ENCODE measurements around the gene TRAK1. TPM values are rescaled to one million over a fixed set of nuclear protein-coding genes. Genes with fewer than 3 reads are reported as not detected.

The TRAK1 gene
- total RNA-seq, 2 donors from 2014 or later, result 32.3 to 48.0 TPM

DNA sequence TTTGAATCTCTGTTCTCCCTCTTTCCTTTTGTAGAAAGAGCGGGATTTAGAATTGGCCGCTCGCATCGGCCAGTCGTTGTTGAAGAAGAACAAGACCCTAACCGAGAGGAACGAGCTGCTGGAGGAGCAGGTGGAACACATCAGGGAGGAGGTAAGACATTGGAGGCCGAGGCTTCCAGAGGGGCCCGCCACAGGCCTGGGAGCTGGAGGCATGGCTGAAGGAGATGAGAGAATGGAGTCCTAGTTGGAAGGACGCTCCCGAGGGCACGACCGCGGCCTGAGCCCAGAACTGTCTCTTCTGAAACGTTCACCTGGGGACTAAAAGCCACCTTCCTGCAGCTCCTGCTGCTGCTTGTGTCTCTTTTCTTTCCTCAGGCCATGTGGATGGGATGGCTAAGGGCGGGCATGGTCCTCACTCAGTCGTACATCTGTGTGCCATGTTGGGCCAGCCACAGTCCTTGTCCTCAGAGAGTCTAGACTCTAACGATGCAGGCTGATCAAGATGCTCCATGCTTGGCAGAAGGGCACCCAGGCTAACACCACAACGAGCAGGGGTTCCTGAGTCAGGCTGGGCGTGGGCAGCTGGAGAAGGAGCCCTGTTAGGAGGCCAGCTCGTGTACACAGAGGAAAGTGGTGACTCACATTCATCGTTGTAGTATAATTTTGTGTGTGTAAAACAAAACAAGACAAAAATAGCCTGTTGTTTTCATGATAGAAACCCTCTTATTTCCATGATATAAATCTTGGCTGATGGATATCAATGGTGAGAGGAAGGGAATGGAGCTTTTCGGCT lies 93.7 kb downstream of the TRAK1 start:
- H3K9me3 Mint-ChIP-seq, result no peaks in the 10 kb centered on the region
- ATAC-seq (no peak), DNase-seq (ENCODE audit: low spot score) (no peak)
- no peaks in the 10 kb centered on the region for H3K4me1 Mint-ChIP-seq (ENCODE audit: low read depth in 2 of 2)
- no peak overlapping the region for H3K27ac Mint-ChIP-seq
- no peaks in the 10 kb centered on the region for H3K27me3 Mint-ChIP-seq
- no peak overlapping the region for H3K4me3 Mint-ChIP-seq
- no peaks in the 10 kb centered on the region for H3K36me3 Mint-ChIP-seq

DNA sequence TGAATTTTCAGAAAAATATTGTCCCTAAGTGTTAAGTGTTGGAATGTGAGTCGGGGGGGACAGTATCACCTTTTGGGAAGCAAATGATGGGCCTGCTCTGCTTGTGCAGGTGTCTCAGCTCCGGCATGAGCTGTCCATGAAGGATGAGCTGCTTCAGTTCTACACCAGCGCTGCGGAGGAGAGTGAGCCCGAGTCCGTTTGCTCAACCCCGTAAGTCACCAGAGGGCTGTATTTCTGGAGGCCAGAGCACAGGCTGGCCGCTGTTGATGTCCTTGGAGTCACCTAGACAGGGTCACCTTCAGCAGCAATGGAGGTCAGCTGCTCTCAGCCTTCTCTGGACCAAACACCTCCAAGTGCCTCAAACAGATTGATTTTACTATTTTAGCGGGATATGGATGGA lies 96.8 kb downstream of the TRAK1 start:
- Mint-ChIP-seq H3K9me3 (no peaks in the 10 kb centered on the region), H3K4me3 (no peak overlapping the region), H3K4me1 (ENCODE audit: low read depth in 2 of 2) (peaks cover 15 to 18% of the 10 kb centered on the region in 2 donors), H3K27ac (no peak overlapping the region), H3K27me3 (no peaks in the 10 kb centered on the region), H3K36me3 (no peaks in the 10 kb centered on the region)
- DNase-seq (ENCODE audit: low spot score) (no peak), ATAC-seq (no peak)

DNA sequence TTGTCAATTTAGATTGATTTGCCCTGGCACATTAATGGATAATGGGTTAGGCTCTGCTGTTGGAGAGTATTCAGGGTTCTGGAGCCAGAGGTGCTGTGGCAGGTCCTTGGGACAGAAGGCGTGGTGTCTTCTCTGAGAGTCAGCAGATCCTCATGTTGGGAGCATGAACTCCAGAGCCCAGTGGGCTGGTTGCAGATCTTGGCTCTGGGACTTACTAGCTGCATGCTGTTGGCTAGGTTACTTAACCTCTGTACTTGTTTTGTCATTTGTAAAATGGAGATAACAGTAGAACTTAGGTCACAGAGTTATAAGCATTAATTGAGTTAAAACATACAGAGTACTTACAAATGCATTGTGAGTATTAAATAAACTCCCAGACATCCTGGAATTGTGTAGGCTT lies 97.2 kb downstream of the TRAK1 start:
- Mint-ChIP-seq H3K27ac (no peak overlapping the region), H3K4me3 (no peak overlapping the region), H3K36me3 (no peaks in the 10 kb centered on the region), H3K27me3 (no peaks in the 10 kb centered on the region), H3K4me1 (ENCODE audit: low read depth in 2 of 2) (peaks cover 16 to 20% of the 10 kb centered on the region in 2 donors), H3K9me3 (no peaks in the 10 kb centered on the region)
- no peak for ATAC-seq
- no peak for DNase-seq (ENCODE audit: low spot score)

- Mint-ChIP-seq H3K4me1 (ENCODE audit: low read depth in 2 of 2) (peaks cover 16 to 20% of the 10 kb centered on the region in 2 donors), H3K4me3 (no peak overlapping the region), H3K27ac (no peak overlapping the region), H3K27me3 (no peaks in the 10 kb centered on the region), H3K36me3 (no peaks in the 10 kb centered on the region), H3K9me3 (no peaks in the 10 kb centered on the region)
- ATAC-seq (no peak), DNase-seq (ENCODE audit: low spot score) (no peak)
Measured at GRCh38 chr3:42189001-42189460, 97.9 kb downstream of the TRAK1 start.

DNA sequence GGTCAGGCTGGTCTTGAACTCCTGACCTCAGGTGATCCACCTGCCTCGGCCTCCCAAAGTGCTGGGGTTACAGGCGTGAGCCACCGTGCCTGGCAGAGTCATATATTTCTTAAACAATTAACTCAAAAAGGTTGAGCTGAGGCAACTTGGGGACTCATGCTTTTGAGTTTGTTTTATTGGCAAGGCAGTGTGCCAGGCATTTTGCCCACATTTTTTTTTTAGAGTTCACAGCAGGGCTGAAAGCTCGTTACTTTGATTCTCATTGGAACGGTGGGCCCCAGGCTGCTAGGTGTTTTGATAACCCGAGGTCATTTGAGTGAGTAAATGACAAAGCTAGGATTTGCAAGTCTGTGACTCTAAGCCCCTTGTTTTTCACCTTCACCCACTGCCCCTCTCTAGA lies 98.6 kb downstream of the TRAK1 start:
- Mint-ChIP-seq H3K27me3 (no peaks in the 10 kb centered on the region), H3K27ac (no peak overlapping the region), H3K4me3 (no peak overlapping the region), H3K4me1 (ENCODE audit: low read depth in 2 of 2) (peaks cover 16 to 20% of the 10 kb centered on the region in 2 donors), H3K36me3 (no peaks in the 10 kb centered on the region), H3K9me3 (no peaks in the 10 kb centered on the region)
- no peak for DNase-seq (ENCODE audit: low spot score)
- no peak for ATAC-seq

DNA sequence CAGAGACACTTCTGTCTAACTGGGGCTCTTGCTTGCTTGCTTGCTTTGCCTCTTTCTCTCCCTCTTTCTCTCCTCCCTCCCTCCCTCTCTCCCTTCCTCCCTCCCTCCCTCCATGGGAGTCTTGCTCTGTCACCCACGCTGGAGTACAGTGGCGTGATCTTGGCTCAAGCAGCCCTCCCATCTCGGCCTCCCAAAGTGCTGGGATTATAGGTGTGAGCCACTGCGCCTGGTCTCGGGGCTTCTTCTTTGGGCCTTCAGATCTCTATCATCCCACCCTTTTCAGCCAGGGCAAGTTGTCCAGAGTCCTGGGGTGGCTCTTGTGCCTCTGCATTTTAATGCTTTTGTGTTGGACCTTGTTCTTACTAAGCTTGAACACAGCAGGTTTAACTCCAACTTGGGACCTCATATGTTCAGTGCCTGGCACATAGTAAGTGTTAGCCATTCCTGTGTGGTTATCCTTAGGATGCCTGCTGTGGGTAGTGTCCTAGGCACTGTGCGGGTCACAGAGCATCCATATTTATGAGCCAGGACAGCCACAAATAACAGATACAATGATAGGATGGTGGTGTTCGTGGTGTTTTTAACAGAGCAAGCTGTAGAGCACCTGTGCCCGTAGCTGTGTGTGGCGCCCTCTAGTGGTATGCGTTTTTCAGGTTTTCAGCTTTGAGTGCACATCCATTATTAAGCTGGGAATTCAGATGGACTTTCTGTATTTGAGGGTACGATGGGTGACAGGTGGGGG lies 99.7 kb downstream of the TRAK1 start:
- ATAC-seq, result peak in 1 of 2 donors; percentile 61
- Mint-ChIP-seq H3K9me3 (no peaks in the 10 kb centered on the region), H3K27ac (no peak overlapping the region), H3K36me3 (peaks cover 8% of the 10 kb centered on the region), H3K4me3 (no peak overlapping the region), H3K27me3 (no peaks in the 10 kb centered on the region), H3K4me1 (ENCODE audit: low read depth in 2 of 2) (peaks cover 16 to 28% of the 10 kb centered on the region in 2 donors)
- peak; percentile 65 for DNase-seq (ENCODE audit: low spot score)

- ATAC-seq, result peak in 1 of 2 donors; percentile 9
Measured at GRCh38 chr3:42191443-42191747, 100.2 kb downstream of the TRAK1 start.

GRCh38 chr3:42192334-42193200 lies 101.4 kb downstream of the TRAK1 start:
- ATAC-seq, result peak; percentile 58 to 69
- H3K36me3 Mint-ChIP-seq, result peaks cover 8% of the 10 kb centered on the region
- no peak for DNase-seq (ENCODE audit: low spot score)
- H3K27ac Mint-ChIP-seq, result peak overlapping the region; percentile 35
- H3K4me3 Mint-ChIP-seq, result peak overlapping the region; percentile 60
- H3K27me3 Mint-ChIP-seq, result no peaks in the 10 kb centered on the region
- peaks cover 16 to 31% of the 10 kb centered on the region in 2 donors for H3K4me1 Mint-ChIP-seq (ENCODE audit: low read depth in 2 of 2)
- no peaks in the 10 kb centered on the region for H3K9me3 Mint-ChIP-seq

More at GRCh38 chr3:42191443-42191747, 100.2 kb downstream of the TRAK1 start:
- H3K4me1 Mint-ChIP-seq (ENCODE audit: low read depth in 2 of 2), result peaks cover 16 to 31% of the 10 kb centered on the region in 2 donors
- DNase-seq (ENCODE audit: low spot score), result no peak
- H3K27ac Mint-ChIP-seq, result no peak overlapping the region
- no peaks in the 10 kb centered on the region for H3K9me3 Mint-ChIP-seq
- H3K4me3 Mint-ChIP-seq, result no peak overlapping the region
- H3K27me3 Mint-ChIP-seq, result no peaks in the 10 kb centered on the region
- peaks cover 8% of the 10 kb centered on the region for H3K36me3 Mint-ChIP-seq

DNA sequence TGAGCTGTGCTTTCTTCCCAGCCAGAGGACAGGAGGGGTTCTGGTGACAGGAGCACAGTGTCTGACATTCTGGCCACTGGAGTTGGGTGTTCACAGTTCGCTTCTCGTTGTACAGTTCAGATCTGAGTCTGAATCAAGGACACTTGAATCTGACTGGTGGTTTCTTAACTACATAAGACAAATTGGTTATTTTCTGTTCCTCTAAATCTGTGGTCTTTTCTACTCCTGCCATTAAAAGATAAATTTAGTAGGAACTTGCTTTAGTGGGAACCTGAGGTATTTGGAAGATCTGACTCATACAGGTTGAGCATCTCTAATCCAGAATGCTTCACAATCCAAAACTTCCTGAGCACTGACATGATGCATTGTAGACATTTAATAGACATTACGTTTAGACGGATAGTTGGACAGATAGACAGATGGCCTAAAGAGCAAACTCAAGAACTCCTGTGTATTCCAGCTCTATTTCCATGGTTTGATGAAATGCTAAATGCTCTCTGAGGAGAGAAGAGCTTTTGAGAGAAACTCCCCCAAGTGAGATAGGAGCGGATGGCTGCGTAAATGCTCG lies 103.9 kb downstream of the TRAK1 start:
- Mint-ChIP-seq H3K9me3 (no peaks in the 10 kb centered on the region), H3K27me3 (no peaks in the 10 kb centered on the region), H3K27ac (no peak overlapping the region), H3K4me3 (no peak overlapping the region), H3K36me3 (peaks cover 13% of the 10 kb centered on the region), H3K4me1 (ENCODE audit: low read depth in 2 of 2) (peaks cover 16 to 31% of the 10 kb centered on the region in 2 donors)
- ATAC-seq (no peak), DNase-seq (ENCODE audit: low spot score) (no peak)

DNA sequence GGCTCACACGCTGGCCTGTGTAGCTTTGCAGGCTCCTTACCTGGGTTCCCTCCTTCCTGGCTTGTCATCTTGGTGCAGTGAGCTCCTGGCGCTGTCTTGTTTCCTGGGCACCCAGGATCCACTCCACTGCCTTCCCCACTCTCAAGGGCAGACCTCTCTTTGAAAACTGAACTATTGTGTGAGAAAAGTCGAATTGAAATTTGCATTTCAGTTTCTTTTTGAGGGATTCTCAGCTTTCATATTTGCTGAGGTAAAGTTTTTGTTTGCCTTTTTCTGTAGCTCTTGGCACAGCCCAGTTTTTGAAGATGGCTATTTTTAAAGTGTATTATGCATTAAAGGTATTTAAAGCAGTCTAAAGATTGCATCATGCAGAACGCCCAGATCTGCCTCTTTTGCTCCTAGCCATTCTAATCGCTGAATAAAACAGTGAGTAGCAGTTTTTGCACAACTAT lies 104.7 kb downstream of the TRAK1 start:
- DNase-seq (ENCODE audit: low spot score) (no peak), ATAC-seq (no peak)
- no peaks in the 10 kb centered on the region for H3K27me3 Mint-ChIP-seq
- H3K4me1 Mint-ChIP-seq (ENCODE audit: low read depth in 2 of 2), result peaks cover 15 to 30% of the 10 kb centered on the region in 2 donors
- no peak overlapping the region for H3K27ac Mint-ChIP-seq
- H3K9me3 Mint-ChIP-seq, result no peaks in the 10 kb centered on the region
- peaks cover 15% of the 10 kb centered on the region for H3K36me3 Mint-ChIP-seq
- no peak overlapping the region for H3K4me3 Mint-ChIP-seq

- Mint-ChIP-seq H3K9me3 (no peaks in the 10 kb centered on the region), H3K36me3 (peaks cover 19% of the 10 kb centered on the region), H3K27me3 (no peaks in the 10 kb centered on the region), H3K4me3 (no peak overlapping the region), H3K4me1 (ENCODE audit: low read depth in 2 of 2) (peaks cover 0 to 11% of the 10 kb centered on the region in 2 donors), H3K27ac (no peak overlapping the region)
- ATAC-seq (no peak), DNase-seq (ENCODE audit: low spot score) (no peak)
Measured at GRCh38 chr3:42198709-42199108, 107.6 kb downstream of the TRAK1 start.

DNA sequence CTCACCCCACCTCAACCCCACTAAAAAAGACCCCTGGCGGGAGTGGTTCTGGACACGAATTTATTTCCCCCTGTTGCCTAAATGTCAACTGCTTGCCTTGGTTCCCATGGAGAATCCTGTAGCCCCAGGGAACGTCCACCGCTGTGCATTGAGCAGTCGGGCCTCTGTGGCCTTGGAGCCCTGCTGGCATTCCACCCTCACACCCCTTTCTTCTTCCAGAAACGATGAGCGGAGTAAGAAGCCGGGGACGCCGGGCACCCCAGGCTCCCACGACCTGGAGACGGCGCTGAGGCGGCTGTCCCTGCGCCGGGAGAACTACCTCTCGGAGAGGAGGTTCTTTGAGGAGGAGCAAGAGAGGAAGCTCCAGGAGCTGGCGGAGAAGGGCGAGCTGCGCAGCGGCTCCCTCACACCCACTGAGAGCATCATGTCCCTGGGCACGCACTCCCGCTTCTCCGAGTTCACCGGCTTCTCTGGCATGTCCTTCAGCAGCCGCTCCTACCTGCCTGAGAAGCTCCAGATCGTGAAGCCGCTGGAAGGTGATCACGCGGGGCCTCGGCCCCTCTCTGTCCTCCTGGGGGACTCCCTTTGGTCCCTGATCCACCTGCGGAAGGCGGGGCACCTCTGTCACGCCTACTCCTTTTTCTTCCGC lies 111.2 kb downstream of the TRAK1 start:
- H3K36me3 Mint-ChIP-seq, result peaks cover 17% of the 10 kb centered on the region
- DNase-seq (ENCODE audit: low spot score), result no peak
- ATAC-seq, result no peak
- H3K27me3 Mint-ChIP-seq, result no peaks in the 10 kb centered on the region
- H3K27ac Mint-ChIP-seq, result no peak overlapping the region
- H3K4me3 Mint-ChIP-seq, result no peak overlapping the region
- no peaks in the 10 kb centered on the region for H3K9me3 Mint-ChIP-seq
- no peaks in the 10 kb centered on the region for H3K4me1 Mint-ChIP-seq (ENCODE audit: low read depth in 2 of 2)
